HK-2 (cell line): ENCODE measurements around the gene CLEC4A.
A peak's percentile ranks its signal among the peaks of the same experiment; 100 is the strongest.
"Not testable (repeated sequence)": the region's sequence is repeated elsewhere in the genome, so short reads cannot be mapped to it uniquely, and the experiment has no call there.

Experiments used
- DNase-seq: peaks from one replicate; pipeline ENCODE4 v3.0.0-alpha.2; 2018; ENCODE audit not compliant: unreplicated experiment

CLEC4A gene

DNA sequence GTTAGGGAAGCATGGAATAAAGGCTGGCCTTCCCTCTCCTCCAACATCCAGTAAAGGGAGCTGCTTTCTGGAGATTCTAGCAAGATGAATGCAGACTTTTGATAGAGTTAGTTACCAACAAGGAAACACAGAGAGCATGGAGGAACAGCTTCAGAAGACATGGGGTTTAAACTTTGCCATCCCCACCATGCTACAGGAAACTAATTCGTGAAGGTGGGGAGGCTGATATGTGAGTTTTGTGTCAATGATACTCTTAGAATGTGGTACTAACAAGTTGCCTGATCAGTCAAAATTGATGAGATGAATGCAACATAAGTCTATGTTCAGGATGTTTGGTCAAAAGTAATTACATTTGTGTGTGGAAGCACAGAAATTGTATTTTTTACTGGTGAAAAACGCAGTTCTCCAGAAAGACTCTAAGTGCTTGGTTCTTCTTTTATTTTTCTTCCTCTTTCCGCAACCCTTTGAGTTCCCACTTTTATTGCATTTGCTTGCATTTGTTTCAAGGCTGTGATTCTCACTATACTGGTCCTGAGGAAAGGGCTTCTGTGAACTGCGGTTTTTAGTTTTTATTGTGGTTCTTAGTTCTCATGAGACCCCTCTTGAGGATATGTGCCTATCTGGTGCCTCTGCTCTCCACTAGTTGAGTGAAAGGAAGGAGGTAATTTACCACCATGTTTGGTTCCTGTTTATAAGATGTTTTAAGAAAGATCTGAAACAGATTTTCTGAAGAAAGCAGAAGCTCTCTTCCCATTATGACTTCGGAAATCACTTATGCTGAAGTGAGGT is at the start of gene CLEC4A:
Gene CLEC4A, plus strand, starts transcription at position 494 of the 789 bp plus-strand sequence. Its CDS starts 262 bp downstream, at position 756.
- no peak for DNase-seq

DNA sequence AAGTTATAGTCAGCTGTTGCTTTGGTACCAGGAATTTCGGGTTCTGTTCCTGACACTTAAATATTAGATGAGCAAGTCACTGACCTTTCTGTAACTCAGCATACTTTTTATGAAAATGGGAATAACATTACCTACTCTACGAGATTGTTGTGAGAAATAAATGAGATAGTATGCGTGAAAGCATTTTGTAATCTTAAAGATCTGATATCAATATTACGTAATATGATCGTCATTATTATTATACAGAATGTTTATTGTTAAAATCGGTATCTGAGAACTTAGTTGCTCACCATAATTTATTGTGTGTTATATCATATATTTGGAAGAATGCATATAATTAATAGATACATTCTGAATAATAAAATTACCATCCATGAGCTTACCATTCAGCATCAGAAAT is 47.5 kb upstream of the CLEC4A start:
- DNase-seq = no peak

DNA sequence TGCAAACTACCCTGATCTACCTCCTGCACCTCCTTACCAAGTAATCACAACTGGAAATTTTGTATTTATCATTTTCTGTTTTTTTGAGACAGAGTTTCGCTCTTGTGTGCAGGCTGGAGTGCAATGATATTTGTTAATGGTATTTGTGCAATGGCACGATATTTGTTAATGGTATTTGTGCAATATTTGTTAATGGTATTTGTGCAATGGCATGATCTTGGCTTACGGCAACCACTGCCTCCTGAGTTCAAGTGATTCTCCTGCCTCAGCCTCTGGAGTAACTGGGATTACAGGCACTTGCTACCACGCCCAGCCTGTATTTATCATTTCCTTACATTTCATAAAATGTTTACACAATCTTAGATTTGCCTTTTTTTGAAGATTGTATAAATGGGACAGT is 47.1 kb upstream of the CLEC4A start:
- DNase-seq = no peak

DNA sequence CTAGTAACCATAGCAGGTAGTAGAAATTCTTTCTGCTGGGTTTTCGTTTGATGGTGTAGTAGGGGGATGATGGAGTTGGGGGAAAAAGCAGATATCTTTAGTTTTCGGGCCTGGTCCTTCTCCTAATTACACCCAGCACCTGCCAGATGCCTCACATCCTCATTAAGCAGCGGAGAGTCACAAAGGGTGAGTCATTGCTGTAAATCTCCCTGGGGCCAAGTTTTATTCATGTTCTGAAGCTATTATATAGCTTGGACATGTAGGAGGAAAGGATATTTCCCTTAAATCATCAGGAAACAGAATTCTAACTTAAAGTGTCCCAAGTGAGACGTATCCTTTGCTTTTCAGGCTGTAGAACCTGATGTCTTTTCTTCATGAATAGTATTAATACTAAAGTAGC is 46.2 kb upstream of the CLEC4A start:
- no peak for DNase-seq

DNA sequence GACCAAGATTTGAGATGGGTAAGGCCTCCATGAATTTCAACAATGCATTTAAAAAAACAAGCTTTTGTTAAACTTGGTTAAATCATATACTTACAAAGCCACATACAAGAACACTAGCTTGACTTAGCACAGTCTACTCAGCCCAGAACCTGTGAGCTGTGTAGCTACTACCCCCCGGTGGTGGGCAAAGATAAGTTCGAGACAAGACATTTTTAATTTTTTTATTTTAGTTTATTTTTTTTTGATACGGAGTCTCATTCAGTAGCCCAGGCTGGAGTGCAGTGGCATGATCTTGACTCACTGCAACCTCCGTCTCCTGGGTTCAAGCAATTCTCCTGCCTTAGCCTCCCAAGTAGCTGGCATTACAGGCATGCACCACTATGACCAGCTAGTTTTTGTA is 45.0 kb upstream of the CLEC4A start:
- DNase-seq = peak; percentile 37

DNA sequence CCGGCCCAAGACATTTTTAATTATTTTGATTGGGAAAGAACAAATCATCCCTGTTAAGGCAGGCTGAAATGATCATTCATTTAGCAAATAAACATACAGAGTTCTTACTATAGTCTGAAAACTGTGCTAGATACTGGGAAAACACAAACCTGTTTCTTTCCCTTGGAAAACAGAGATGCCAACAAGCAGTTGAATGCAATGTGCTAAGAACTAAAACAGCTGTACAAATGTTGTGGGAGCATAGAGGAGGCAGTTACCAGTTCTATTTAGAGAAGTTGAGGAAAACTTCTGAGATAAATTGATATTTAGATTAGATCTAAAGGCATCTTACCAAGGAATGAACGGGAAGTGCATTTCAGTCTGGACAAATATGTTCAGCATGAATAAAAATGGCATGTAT is 44.5 kb upstream of the CLEC4A start:
- no peak for DNase-seq

DNA sequence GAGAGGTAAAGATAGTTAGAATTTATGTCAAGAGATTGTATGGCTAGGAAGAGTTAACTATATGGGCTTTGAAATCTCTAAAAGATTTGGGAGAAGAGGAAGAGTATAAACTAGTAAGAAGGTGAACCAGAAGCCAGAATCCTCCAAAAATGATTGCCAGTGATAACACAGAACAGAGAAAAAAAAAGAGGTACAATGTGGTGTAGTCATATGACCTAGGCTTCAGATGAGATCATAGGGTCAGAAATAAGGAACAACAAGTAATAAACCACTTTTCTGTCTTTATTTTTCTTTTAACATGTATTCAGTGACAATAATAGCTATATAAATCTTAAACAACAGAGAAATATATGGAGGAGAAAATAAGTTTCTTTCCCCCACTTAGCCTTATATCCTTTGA is 43.3 kb upstream of the CLEC4A start:
- no peak for DNase-seq

DNA sequence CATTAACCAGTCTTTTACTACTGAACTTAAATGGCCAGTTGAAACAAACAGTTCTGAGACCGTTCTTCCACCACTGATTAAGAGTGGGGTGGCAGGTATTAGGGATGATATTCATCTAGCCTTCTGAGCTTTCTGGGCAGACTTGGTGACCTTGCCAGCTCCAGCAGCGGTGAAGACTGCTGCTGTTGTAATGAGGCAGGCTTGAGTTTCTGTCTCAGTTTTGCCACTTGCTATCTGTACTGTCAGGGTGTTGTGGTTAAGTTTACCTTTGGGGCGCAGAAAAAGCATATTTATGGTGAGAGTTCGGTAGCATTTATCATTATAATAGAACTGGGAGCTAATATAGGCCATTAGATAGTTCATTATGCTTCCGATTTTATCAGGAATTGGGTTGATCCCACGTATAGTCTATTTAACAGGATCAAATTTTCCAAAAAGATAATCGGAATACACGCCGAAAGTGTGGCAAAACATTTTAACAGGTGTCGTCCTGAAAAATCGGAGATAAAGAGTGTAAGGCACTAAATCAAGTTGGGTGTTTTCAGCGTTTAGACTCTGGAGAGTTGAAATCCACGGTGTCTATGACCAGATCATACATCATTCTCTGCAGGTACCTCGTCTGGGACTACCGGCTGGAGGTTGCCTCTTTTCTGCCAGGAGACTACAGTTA is 42.0 kb upstream of the CLEC4A start:
- DNase-seq = peak; percentile 4

DNA sequence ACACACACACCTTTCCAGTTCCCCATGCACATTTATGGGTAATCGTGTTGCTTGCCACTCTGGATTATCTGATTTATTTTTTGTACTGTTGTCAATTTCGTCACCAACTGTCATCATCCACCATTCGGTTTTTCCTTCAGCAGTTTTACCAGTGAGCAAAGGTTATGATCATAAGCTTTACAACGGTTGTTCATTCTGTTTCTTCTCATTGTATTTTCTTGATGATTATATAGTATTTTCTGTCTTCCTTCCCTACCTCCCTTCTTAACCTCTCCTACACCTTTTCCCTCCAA is 40.7 kb upstream of the CLEC4A start:
- no peak for DNase-seq

DNA sequence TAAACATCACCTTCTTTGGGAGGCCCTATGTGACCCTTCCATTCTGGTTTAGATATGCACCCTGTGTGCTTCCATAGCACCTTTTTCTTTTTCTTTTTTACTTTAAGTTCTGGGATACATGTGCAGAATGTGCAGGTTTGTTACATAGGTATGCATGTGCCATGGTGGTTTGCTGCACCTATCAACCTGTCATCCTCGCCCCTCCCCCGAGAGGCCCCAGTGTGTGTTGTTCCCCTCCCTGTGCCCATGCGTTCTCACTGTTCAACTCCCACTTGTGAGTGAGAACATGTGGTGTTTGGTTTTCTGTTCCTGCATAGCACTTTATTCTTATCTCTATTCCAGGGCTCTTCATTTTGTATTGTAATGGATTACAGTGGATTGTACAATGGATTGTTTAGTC is 39.1 kb upstream of the CLEC4A start:
- DNase-seq = not testable (repeated sequence)

DNA sequence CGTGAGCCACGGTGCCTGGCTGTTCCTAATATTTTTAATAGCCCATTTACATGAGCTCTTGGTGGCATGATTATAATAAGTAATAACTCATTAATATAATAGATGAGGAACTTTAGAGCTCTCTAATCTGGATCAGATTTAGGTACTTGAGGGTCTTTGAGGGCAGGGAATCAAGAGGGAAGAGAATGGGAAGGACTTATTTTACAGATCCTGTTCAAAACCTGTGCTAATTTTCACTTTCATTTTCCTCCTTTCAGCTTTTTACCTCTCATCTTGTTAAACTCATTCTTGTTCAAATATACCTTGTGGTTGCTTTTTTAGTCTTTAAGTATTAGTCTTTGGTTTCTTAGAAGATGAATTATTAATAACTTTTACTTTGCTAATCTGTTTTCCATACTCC is 35.8 kb upstream of the CLEC4A start:
- DNase-seq = no peak

DNA sequence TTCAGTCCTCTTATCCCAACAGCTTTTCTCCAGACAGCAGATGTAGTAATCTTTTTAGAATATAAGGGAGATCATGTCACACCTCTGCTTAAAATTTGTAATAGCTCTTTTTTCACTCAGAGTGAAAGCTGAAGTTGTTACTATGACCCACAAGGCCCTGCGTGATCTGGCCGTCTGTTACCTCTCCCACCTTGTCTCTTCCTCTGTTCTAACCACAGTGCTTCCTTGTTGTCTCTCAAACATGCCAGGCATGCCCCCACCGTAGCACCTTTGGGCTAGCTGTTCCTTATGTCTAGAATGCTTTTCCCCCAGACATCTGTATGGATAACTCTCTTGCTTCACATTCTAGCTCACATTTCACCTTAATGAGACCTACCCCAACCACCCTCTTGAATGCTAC is 34.8 kb upstream of the CLEC4A start:
- DNase-seq = no peak

DNA sequence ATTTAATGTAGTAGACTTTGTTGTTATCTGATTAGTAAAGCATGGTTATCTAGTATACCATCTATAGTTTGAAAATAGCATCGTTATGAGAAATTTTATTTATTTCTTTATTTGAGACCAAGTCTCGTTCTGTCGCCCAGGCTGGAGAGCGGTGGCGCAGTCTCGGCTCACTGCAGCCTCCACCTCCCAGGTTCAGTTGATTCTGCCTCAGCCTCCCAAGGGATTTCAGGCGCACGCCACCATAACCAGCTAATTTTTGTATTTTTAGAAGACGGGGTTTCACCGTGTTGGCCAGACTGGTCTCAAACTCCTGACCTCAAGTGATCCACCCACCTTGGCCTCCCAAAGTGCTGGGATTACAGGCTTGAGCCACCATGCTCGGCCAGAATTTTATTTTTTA is 34.1 kb upstream of the CLEC4A start:
- DNase-seq = not testable (repeated sequence)

DNA sequence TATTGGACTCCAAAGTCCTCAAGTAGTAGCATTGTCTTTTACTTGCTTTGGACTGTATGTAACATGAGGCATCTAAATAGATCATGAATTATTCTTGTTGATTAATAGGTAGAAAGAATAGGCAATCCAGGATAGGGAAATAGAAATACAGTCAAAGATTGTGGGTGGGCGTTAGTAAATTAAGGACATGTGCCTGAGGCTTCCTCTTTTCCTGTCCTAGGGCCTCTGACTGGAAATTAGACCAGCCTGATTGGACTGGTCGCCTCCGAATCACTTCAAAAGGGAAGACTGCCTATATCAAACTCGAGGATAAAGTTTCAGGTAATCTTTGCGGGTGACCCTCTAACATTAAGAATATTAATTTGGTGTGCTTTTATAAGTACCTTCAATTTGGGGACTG is 33.7 kb upstream of the CLEC4A start:
- DNase-seq = no peak

DNA sequence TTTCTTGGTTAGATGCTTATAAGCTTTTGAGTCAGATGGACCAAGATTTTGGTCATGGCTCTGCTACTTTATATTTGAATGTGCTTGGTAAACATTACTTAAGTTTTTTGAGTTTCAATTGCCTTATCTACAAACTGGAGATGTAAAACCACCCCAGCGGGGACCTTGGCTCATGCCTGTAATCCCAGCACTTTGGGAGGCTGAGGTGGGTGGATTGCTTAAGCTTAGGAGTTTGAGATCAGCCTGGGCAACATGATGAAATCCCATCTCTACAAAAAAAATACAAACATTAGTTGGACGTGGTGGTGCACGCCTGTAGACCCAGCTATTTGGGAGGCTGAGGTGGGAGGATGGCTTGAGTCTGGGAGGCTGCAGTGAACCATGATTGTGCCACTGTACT is 30.1 kb upstream of the CLEC4A start:
- DNase-seq = no peak

DNA sequence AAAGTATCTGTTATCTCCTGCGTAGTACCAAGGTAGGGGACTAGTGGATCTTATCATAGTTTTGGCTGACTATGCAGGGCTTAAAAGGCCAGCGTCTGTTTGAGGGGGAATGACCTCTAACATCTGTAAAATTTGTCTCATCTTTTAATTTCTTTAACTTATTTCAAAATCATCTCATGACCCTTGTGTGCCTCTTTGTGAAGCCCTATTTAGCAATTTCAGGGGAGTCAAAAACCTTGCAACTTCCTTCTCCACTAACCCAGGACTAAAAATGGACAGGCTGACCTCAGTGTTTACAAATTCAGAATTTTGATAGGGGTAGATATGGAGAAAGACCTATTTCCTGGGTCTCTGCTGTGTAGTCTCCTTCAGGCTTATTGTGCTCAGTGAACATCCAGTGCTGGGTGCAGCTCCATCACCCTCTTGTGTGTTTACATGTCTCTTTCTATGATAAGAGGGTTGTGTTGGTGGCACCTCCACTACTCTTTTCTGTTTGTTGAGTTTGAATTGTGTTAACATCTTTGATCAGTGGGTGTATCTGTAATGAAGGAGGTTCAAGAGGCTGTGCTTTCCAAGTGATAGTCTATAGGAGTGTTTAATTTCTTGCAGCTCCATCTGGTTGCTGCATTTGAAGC is 27.0 kb upstream of the CLEC4A start:
- DNase-seq = no peak

DNA sequence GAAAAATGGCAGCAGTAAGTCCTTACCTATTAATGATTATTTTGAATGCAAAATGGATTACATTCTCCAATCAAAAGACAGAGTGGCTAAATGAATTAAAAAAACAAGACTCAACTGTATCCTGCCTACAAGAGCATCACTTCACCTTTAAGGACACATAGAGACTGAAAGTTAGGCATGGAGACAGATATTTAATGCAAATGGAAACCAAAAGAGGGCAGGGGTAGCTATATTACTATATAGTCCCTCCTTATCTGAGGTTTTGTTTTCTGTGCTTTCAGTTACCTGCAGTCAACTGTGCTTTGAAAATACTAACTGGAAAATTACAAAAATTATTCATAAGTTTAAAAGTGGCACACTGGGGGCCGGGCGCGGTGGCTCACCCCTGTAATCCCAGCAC is 24.2 kb upstream of the CLEC4A start:
- DNase-seq = no peak

DNA sequence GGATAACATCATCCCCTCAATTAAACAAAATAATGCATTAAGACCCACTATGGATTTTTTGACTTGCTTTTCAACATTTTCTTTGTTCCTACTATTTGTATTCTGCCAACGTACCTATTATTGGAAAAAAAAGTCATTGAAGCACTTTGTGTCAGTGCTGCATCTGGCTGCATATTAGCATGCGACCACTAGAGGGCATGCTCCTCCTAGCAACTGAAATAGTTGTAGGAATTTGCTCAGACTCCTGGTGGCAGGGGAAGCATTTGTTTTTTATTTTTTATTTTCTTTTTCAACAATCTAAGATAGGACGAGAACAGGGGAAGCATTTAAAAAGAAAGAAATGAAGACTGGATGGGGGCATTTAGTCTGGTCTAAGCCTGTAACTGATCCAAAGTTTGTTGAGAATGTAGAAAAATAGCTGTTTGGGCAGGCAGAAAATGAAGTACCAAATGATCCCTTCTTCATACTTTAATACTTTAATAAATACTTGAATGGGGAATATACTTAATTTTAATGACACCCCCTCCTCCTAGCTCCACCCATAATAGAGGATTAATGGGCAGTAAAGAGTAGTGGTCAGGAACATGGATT is 14.5 kb upstream of the CLEC4A start:
- peak; percentile 62 for DNase-seq

DNA sequence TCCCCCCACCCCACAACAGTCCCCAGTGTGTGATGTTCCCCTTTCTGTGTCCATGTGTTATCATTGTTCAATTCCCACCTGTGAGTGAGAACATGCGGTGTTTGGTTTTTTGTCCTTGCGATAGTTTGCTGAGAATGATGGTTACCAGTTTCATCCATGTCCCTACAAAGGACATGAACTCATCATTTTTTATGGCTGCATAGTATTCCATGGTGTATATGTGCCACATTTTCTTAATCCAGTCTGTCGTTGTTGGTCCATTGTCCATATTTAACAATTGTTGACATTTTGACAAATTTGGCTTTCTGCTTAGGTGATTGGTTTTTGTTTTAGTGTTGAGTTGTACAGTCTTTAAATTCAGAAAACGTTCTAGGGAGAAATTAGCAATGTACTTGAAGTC is 10.3 kb upstream of the CLEC4A start:
- not testable (repeated sequence) for DNase-seq

DNA sequence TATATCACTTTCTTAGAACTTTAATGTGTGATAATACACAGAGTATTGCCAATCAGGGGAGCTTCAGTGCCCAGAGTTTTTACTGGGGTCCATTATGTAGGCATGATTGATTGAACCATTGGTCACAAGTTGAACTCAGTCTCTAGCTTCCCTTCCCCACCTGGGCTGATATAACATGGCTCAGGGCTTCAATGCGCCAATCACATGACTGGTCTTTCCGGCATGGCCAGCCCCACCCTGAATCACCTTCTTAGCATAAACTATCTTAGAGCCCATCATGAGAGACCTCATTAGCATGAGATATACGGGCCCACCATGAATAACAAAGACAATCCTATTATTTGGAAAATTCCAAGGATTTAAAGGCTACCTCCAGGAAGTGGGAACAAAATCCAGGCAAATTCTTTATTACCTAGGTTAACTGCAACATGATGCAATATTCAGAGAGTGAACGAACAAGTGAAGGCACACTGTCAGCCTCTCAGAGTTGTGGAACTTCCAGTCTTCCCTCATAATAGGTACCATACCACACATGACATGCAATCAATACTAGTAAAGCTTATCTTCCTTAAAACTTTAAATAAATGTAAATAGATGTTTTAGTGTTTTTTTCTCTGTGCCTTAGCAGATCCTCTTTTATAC is 3.2 kb upstream of the CLEC4A start:
- no peak for DNase-seq

DNA sequence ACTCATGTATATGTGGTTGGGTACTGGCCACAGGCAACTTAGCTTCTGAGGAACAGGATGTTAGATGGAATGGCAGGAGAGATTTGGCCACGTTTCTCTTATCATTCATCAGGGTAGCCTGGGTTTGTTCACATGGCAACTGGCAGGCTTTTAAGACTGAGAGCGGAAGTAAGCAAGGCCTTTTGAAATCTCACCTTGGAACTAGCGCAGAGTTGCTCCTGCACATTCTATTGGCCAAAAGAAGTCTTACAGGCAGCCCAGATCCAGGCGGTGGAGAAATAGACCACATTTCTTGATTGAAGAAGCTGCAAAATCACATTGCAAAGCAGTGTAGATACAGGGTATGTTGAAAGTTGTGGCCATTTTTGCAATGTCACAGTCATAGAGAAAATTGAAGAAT is 3.7 kb downstream of the CLEC4A start:
- DNase-seq = no peak

DNA sequence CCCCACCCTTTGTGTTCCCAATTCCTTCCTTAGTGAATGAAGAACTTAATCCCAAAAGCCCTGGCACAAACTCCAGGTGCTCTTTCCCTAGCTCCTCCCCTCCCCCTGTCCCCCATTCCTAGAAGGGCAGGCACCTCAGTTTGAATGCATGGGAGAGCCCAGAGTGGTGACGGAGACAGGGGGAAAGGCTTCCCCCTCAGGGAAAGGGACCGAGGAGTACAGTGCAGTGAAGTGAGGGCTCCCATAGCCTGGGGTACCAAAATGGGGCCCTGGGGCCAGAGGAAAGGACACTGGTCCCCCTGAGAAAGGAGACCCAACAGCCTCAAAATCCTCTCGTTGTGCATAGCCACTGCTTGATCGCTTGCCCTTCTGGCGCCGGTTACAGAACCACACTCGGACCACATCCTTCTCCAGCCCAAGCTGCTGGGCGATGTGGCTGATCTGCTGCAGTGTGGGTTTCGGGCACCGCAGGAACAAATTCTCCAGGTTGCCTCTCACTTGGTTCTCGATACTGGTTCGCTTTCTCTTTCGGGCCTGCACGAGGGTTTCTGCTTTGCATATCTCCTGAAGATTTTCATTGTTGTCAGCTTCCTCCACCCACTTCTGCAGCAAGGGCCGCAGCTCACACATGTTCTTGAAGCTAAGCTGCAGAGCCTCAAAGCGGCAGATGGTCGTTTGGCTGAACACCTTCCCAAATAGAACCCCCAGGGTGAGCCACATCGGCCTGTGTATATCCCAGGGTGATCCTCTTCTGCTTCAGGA is 10.4 kb downstream of the CLEC4A start:
- not testable (repeated sequence) for DNase-seq
